ENCODE measurements around the gene GARS1. TPM values are rescaled to one million over a fixed set of nuclear protein-coding genes. Genes with fewer than 3 reads are reported as not detected.

The GARS1 gene
- total and polyA plus RNA-seq, 9 of the 15 experiments (the other 6 are each of a cell fraction or from before 2014, with no cell fraction given): 142 to 769 (median 272) TPM

- Histone ChIP-seq H3K9me3 (replicated peaks; ENCODE audit: control insufficient read depth, insufficient read depth, low read depth, low read length) (no peaks in the 10 kb centered on the region), H3K4me3 (no peak overlapping the region), H3K27me3 (ENCODE audit: control insufficient read depth in 2 of 2, insufficient read depth in 2 of 2, low read length in 2 of 2) (peaks cover 0 to 37% of the 10 kb centered on the region in 2 experiments; a peak in 3 of 5 replicates), H3K36me3 (ENCODE audit: control insufficient read depth, insufficient read depth, low read length) (no peaks in the 10 kb centered on the region), H3K9ac (ENCODE audit: insufficient read depth in 1 of 2, low read depth in 2 of 2, low read length in 2 of 2) (no peak overlapping the region), H3K4me1 (replicated peaks in 1 of 2; ENCODE audit: control insufficient read depth in 2 of 2, insufficient read depth in 2 of 2, low read length in 2 of 2) (peaks cover 0 to 3% of the 10 kb centered on the region in 2 experiments; a peak in 1 of 5 replicates), H4K20me1 (replicated peaks; ENCODE audit: control insufficient read depth, insufficient read depth, low read length) (0 out of 2 replicates have a peak, but pooled peaks cover 4% of the 10 kb centered on the region), H3K79me2 (ENCODE audit: control insufficient read depth, insufficient read depth, low read length) (no peaks in the 10 kb centered on the region), H2AFZ (ENCODE audit: low read depth, low read length) (no peak overlapping the region), H3K27ac (ENCODE audit: extremely low read depth, low read depth, low read length) (no peak overlapping the region), H3K4me2 (ENCODE audit: insufficient read depth, low read length) (no peak overlapping the region), H3K9me1 (ENCODE audit: control insufficient read depth, insufficient read depth, low read length) (no peaks in the 10 kb centered on the region)
- ChIA-PET CTCF (ENCODE audit: low intra/inter-chr PET ratio) (no interaction called here), POLR2A (interaction anchor here (0.8 to 1.2 kb wide), 3 partner anchors 10 to 32 kb away, joined by 3 to 4 read pairs (median 4); no protein-coding TSS in a partner anchor)
- FAIRE-seq: no peak
- intact Hi-C loops (cut with micrococcal nuclease) (no loop called here), in situ Hi-C loops (cut with MboI) (no loop called here)
- no peak for ATAC-seq
- BruUV-seq (replicated peaks): no TSS peak
- no peak for DNase-seq (ENCODE audit: extremely low read depth in 1 of 4, low spot score in 3 of 4)
- 7% methylated on average over 6 of the region's 7 CpGs for WGBS (ENCODE audit: insufficient coverage, low coverage, missing lambda C conversion rate)
- no peak for TF ChIP-seq EP400 (IDR thresholded peaks at IDR 0.05)
These were observed 57.5 kb downstream of the GARS1 start for GRCh38 chr7:30652132-30652531.

- H3K4me2 ChIP-seq (ENCODE audit: insufficient read depth, low read length): no peak overlapping the region
- H3K9ac ChIP-seq (ENCODE audit: insufficient read depth in 1 of 2, low read depth in 2 of 2, low read length in 2 of 2): no peak overlapping the region
- BruUV-seq (replicated peaks): no TSS peak
- H3K9me3 ChIP-seq (replicated peaks; ENCODE audit: control insufficient read depth, insufficient read depth, low read depth, low read length): no peaks in the 10 kb centered on the region
- no peak overlapping the region for H3K4me3 ChIP-seq
- intact Hi-C loops (cut with micrococcal nuclease): no loop called here
- no peak for TF ChIP-seq HNRNPLL (IDR thresholded peaks at IDR 0.05; ENCODE audit: low read depth, low read length, poor library complexity, severe bottlenecking)
- no peak for TF ChIP-seq NKRF (IDR thresholded peaks at IDR 0.05; ENCODE audit: borderline replicate concordance)
- peaks cover 0 to 38% of the 10 kb centered on the region in 2 experiments; a peak in 3 of 5 replicates for H3K27me3 ChIP-seq (ENCODE audit: control insufficient read depth in 2 of 2, insufficient read depth in 2 of 2, low read length in 2 of 2)
- ATAC-seq (no peak), FAIRE-seq (no peak), DNase-seq (ENCODE audit: extremely low read depth in 1 of 4, low spot score in 3 of 4) (no peak)
- in situ Hi-C loops (cut with MboI): no loop called here
- H3K27ac ChIP-seq (ENCODE audit: extremely low read depth, low read depth, low read length): no peak overlapping the region
- no peaks in the 10 kb centered on the region for H3K36me3 ChIP-seq (ENCODE audit: control insufficient read depth, insufficient read depth, low read length)
- H3K9me1 ChIP-seq (ENCODE audit: control insufficient read depth, insufficient read depth, low read length): no peaks in the 10 kb centered on the region
- ChIA-PET CTCF (ENCODE audit: low intra/inter-chr PET ratio) (no interaction called here), POLR2A (interaction anchor here (0.7 to 2.8 kb wide), 4 partner anchors 7 to 55 kb away, joined by 3 to 15 read pairs (median 4); no protein-coding TSS in a partner anchor)
- no peaks in the 10 kb centered on the region for H3K79me2 ChIP-seq (ENCODE audit: control insufficient read depth, insufficient read depth, low read length)
- no peak overlapping the region for H2AFZ ChIP-seq (ENCODE audit: low read depth, low read length)
- 0 out of 2 replicates have a peak, but pooled peaks cover 4% of the 10 kb centered on the region for H4K20me1 ChIP-seq (replicated peaks; ENCODE audit: control insufficient read depth, insufficient read depth, low read length)
- 4% methylated on average over 19 of the region's 19 CpGs for WGBS (ENCODE audit: insufficient coverage, low coverage, missing lambda C conversion rate)
- H3K4me1 ChIP-seq (replicated peaks in 1 of 2; ENCODE audit: control insufficient read depth in 2 of 2, insufficient read depth in 2 of 2, low read length in 2 of 2): peaks cover 0 to 3% of the 10 kb centered on the region in 2 experiments; a peak in 1 of 5 replicates
These were observed 58.3 kb downstream of the GARS1 start for GRCh38 chr7:30652698-30653641.
